Liver (tissue), 3 donors: ENCODE results near the gene PAFAH1B2.

Experiments used
- GABPA ChIP-seq, 2 donors: IDR thresholded peaks in 1 of 2; conservative IDR thresholded peaks in 1 of 2; 2 replicates each; pipeline ENCODE4 v1.6.1; 2016; ENCODE audit warnings: antibody characterized with exemption in 2 of 2, mild to moderate bottlenecking in 1 of 2, moderate library complexity in 1 of 2
- HNF4A ChIP-seq, 2 donors: conservative IDR thresholded peaks; 2 replicates each; pipeline ENCODE4 v1.6.1; 2016; ENCODE audit warnings: antibody characterized with exemption in 2 of 2, mild to moderate bottlenecking in 2 of 2
- NR2F2 ChIP-seq: IDR thresholded peaks from 2 replicates; pipeline ENCODE4 v1.6.1; 2016; ENCODE audit warnings: antibody characterized with exemption
- RAD21 ChIP-seq, 2 donors: IDR thresholded peaks; 2 replicates each; pipeline ENCODE4 v1.6.1; 2016; ENCODE audit warnings: antibody characterized with exemption in 2 of 2, mild to moderate bottlenecking in 2 of 2
- RXRA ChIP-seq, 2 donors: IDR thresholded peaks; 2 replicates each; pipeline ENCODE4 v1.6.1; 2017 to 2018; ENCODE audit warnings: antibody characterized with exemption in 2 of 2, mild to moderate bottlenecking in 1 of 2
- TAF1 ChIP-seq: conservative IDR thresholded peaks from 2 replicates; pipeline ENCODE4 v1.6.1; 2016; ENCODE audit warnings: antibody characterized with exemption, mild to moderate bottlenecking
- YY1 ChIP-seq: IDR thresholded peaks from 2 replicates; pipeline ENCODE4 v1.6.1; 2016; ENCODE audit warnings: antibody characterized with exemption, mild to moderate bottlenecking
- TF ChIP-seq, protein P1 (sequence below): fragments of 150-350 bp; IDR thresholded peaks from 2 replicates; pipeline ENCODE4 v1.5.1; 2017; ENCODE audit warnings: improper control_type of control experiment, low read depth, low read length; ENCODE audit not compliant: missing input control
- TF ChIP-seq, protein P2 (sequence below): IDR thresholded peaks from 2 replicates; pipeline ENCODE4 v1.6.1; 2016; ENCODE audit warnings: antibody characterized with exemption, mild to moderate bottlenecking
- TF ChIP-seq, protein P3 (sequence below): IDR thresholded peaks from 2 replicates; pipeline ENCODE4 v1.6.1; 2016; ENCODE audit warnings: antibody characterized with exemption
- TF ChIP-seq, protein P4 (sequence below): IDR thresholded peaks from 2 replicates; pipeline ENCODE4 v1.6.1; 2016; ENCODE audit warnings: antibody characterized with exemption
- TF ChIP-seq, protein P5 (sequence below): IDR thresholded peaks from 2 replicates; pipeline ENCODE4 v1.6.1; 2016; ENCODE audit warnings: antibody characterized with exemption
- donor health status: healthy.
- donor health status: healthy.

DNA sequence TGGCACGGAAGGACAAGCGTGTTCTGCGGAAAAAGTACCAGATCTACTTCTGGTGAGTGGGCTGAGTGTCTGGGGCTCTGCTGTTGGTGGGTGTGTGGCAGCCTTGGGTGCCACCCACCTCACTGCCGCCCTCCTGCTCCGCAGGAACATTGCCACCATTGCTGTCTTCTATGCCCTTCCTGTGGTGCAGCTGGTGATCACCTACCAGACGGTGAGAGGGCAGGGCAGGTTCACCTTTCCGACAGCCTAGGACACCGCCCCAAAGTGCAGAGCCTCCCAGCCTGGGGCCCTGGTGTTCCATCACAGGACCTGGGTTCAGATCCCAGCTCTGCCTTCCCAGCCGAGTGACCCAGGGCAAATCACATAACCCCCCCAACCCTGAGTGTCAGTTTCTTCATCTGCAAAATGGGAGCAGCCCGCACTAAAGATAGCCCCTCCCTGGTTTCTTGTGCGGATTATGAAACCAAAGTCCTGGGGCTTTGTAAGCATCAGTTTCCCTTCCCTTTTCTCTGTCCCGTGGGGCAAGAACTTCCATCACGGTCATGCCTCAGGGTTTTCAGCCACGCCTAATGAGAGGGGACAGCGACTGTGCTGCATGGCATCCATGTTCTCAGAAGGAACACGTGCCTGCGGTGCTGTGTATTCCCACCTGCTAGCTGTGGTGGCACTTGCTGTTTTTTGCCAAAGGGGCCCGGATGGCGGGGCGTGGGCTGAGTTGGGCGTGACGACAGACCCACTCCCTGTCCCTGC lies 45.3 kb downstream of the PAFAH1B2 start:
- TF ChIP-seq, protein P1, sequence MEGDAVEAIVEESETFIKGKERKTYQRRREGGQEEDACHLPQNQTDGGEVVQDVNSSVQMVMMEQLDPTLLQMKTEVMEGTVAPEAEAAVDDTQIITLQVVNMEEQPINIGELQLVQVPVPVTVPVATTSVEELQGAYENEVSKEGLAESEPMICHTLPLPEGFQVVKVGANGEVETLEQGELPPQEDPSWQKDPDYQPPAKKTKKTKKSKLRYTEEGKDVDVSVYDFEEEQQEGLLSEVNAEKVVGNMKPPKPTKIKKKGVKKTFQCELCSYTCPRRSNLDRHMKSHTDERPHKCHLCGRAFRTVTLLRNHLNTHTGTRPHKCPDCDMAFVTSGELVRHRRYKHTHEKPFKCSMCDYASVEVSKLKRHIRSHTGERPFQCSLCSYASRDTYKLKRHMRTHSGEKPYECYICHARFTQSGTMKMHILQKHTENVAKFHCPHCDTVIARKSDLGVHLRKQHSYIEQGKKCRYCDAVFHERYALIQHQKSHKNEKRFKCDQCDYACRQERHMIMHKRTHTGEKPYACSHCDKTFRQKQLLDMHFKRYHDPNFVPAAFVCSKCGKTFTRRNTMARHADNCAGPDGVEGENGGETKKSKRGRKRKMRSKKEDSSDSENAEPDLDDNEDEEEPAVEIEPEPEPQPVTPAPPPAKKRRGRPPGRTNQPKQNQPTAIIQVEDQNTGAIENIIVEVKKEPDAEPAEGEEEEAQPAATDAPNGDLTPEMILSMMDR, result no peak
- TF ChIP-seq TAF1, result no peak
- no peak for TF ChIP-seq RAD21 (IDR thresholded peaks at IDR 0.05)
- TF ChIP-seq, protein P2, sequence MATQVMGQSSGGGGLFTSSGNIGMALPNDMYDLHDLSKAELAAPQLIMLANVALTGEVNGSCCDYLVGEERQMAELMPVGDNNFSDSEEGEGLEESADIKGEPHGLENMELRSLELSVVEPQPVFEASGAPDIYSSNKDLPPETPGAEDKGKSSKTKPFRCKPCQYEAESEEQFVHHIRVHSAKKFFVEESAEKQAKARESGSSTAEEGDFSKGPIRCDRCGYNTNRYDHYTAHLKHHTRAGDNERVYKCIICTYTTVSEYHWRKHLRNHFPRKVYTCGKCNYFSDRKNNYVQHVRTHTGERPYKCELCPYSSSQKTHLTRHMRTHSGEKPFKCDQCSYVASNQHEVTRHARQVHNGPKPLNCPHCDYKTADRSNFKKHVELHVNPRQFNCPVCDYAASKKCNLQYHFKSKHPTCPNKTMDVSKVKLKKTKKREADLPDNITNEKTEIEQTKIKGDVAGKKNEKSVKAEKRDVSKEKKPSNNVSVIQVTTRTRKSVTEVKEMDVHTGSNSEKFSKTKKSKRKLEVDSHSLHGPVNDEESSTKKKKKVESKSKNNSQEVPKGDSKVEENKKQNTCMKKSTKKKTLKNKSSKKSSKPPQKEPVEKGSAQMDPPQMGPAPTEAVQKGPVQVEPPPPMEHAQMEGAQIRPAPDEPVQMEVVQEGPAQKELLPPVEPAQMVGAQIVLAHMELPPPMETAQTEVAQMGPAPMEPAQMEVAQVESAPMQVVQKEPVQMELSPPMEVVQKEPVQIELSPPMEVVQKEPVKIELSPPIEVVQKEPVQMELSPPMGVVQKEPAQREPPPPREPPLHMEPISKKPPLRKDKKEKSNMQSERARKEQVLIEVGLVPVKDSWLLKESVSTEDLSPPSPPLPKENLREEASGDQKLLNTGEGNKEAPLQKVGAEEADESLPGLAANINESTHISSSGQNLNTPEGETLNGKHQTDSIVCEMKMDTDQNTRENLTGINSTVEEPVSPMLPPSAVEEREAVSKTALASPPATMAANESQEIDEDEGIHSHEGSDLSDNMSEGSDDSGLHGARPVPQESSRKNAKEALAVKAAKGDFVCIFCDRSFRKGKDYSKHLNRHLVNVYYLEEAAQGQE, result no peak
- TF ChIP-seq, protein P3, sequence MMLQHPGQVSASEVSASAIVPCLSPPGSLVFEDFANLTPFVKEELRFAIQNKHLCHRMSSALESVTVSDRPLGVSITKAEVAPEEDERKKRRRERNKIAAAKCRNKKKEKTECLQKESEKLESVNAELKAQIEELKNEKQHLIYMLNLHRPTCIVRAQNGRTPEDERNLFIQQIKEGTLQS, result no peak
- no peak for TF ChIP-seq HNF4A (conservative IDR thresholded peaks at IDR 0.05)
- TF ChIP-seq GABPA (IDR thresholded peaks at IDR 0.05 in 1 of 2, conservative IDR thresholded peaks at IDR 0.05 in 1 of 2), result no peak
- TF ChIP-seq, protein P4, sequence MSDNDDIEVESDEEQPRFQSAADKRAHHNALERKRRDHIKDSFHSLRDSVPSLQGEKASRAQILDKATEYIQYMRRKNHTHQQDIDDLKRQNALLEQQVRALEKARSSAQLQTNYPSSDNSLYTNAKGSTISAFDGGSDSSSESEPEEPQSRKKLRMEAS, result no peak
- TF ChIP-seq YY1, result no peak
- TF ChIP-seq RXRA (IDR thresholded peaks at IDR 0.05), result no peak
- no peak for TF ChIP-seq NR2F2
- TF ChIP-seq, protein P5, sequence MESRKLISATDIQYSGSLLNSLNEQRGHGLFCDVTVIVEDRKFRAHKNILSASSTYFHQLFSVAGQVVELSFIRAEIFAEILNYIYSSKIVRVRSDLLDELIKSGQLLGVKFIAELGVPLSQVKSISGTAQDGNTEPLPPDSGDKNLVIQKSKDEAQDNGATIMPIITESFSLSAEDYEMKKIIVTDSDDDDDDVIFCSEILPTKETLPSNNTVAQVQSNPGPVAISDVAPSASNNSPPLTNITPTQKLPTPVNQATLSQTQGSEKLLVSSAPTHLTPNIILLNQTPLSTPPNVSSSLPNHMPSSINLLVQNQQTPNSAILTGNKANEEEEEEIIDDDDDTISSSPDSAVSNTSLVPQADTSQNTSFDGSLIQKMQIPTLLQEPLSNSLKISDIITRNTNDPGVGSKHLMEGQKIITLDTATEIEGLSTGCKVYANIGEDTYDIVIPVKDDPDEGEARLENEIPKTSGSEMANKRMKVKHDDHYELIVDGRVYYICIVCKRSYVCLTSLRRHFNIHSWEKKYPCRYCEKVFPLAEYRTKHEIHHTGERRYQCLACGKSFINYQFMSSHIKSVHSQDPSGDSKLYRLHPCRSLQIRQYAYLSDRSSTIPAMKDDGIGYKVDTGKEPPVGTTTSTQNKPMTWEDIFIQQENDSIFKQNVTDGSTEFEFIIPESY, result no peak
